Mesodermal cell (in vitro differentiated cells): ENCODE data around the gene PODN.

Experiments used
- H3K27ac ChIP-seq: 2 replicates; pipeline ENCODE4 v1.7.0; 2013; ENCODE audit warnings: mild to moderate bottlenecking, low read depth, low read length, moderate library complexity; ENCODE audit not compliant: severe bottlenecking
- H3K36me3 ChIP-seq: 2 replicates; pipeline ENCODE4 v1.7.1; 2013; ENCODE audit warnings: mild to moderate bottlenecking, low read length, moderate library complexity; ENCODE audit not compliant: control insufficient read depth, insufficient read depth
- H3K4me1 ChIP-seq: one replicate; pipeline ENCODE4 v1.7.1; 2013; ENCODE audit warnings: mild to moderate bottlenecking, low read length; ENCODE audit not compliant: insufficient read depth, control insufficient read depth, poor library complexity, severe bottlenecking
- H3K4me3 ChIP-seq: 2 replicates; pipeline ENCODE4 v1.7.0; 2013; ENCODE audit warnings: low read length, control low read depth, mild to moderate bottlenecking; ENCODE audit not compliant: insufficient read depth, poor library complexity, severe bottlenecking; ENCODE audit errors: extremely low read depth
- H3K9me3 ChIP-seq: 2 replicates; pipeline ENCODE4 v1.7.1; 2013; ENCODE audit warnings: mild to moderate bottlenecking, low read length, moderate library complexity; ENCODE audit not compliant: control insufficient read depth
- WGBS, 2 experiments: methylation state at CpG; one replicate each; pipeline ENCODE4 v1.1.5; 2013; ENCODE audit warnings: missing lambda C conversion rate in 2 of 2; ENCODE audit not compliant: insufficient coverage in 2 of 2; 5-methylcytosine and 5-hydroxymethylcytosine counted together

PODN gene

GRCh38 chr1:53026254-53026653 is 35.8 kb upstream of the PODN start:
- H3K9me3 ChIP-seq: no peaks in the 10 kb centered on the region

DNA sequence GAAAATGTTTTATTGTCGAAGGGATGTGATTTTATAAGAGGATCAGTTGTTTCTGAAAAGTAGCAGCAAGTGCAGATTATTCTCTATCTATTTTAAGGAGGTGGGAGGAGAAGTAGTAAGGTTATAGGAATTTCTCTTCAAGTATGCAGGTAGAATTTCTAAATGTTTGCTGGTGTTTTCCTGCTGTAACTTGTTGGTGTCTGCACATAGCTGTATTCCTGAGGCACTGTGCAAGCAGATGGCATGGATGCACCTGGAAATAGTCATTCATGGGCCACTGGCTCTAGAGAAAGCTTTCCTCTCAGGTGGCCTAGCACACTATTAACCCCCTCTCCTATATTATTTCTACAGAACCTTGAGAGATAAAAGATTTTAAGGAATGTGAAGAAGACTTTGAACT is 30.3 kb upstream of the PODN start:
- H3K27ac ChIP-seq: no peak overlapping the region
- H3K4me3 ChIP-seq: no peak overlapping the region
- H3K9me3 ChIP-seq: peaks cover 3% of the 10 kb centered on the region
- WGBS, 2 experiments: 100% methylated on average over 1 of the region's 1 CpG; no CpG with 5 or more reads in 1 of the 2 experiments
- peaks cover 14% of the 10 kb centered on the region for H3K36me3 ChIP-seq
- no peaks in the 10 kb centered on the region for H3K4me1 ChIP-seq

More at GRCh38 chr1:53026254-53026653, 35.8 kb upstream of the PODN start:
- Histone ChIP-seq H3K4me3 (no peak overlapping the region), H3K27ac (no peak overlapping the region), H3K36me3 (peaks cover 11% of the 10 kb centered on the region), H3K4me1 (peaks cover 6% of the 10 kb centered on the region)
- 67 to 87% methylated on average over 1 to 2 of the region's 2 CpGs for WGBS, 2 experiments

GRCh38 chr1:53037159-53037558 is 24.9 kb upstream of the PODN start:
- no peak overlapping the region for H3K27ac ChIP-seq
- no peak overlapping the region for H3K4me3 ChIP-seq
- peaks cover 3% of the 10 kb centered on the region for H3K9me3 ChIP-seq
- 80 to 100% methylated on average over 1 to 2 of the region's 4 CpGs for WGBS, 2 experiments
- H3K36me3 ChIP-seq: peaks cover 18% of the 10 kb centered on the region
- H3K4me1 ChIP-seq: no peaks in the 10 kb centered on the region

DNA sequence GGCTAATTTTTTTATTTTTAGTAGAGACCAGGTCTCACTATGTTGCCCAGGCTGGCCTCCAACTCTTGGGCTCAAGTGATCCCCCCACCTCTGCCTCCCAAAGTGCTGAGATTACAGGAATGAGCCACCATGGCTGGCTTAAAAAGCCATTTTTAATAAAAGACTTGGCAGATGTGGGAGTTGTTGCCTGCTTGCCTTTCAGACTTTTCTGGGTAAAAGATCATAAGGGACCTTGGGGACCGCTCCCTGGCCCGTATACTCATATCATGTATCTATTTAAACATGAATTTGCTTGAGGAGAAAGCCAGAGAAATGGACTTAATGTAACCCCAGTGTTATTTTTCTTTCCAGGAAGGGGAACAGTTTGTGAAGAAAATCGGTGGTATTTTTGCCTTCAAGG is 23.4 kb upstream of the PODN start:
- peaks cover 4% of the 10 kb centered on the region for H3K4me1 ChIP-seq
- H3K9me3 ChIP-seq: peaks cover 3% of the 10 kb centered on the region
- WGBS, 2 experiments: 85 to 89% methylated on average over 1 of the region's 3 CpGs
- H3K4me3 ChIP-seq: no peak overlapping the region
- no peak overlapping the region for H3K27ac ChIP-seq
- peaks cover 15% of the 10 kb centered on the region for H3K36me3 ChIP-seq

- Histone ChIP-seq H3K4me3 (no peak overlapping the region), H3K27ac (no peak overlapping the region), H3K36me3 (peaks cover 15% of the 10 kb centered on the region), H3K4me1 (peaks cover 23% of the 10 kb centered on the region), H3K9me3 (no peaks in the 10 kb centered on the region)
Observed at GRCh38 chr1:53043271-53043670, 18.7 kb upstream of the PODN start.

- H3K27ac ChIP-seq: no peak overlapping the region
- H3K9me3 ChIP-seq: no peaks in the 10 kb centered on the region
- peaks cover 4% of the 10 kb centered on the region for H3K36me3 ChIP-seq
- H3K4me1 ChIP-seq: peaks cover 35% of the 10 kb centered on the region
- H3K4me3 ChIP-seq: no peak overlapping the region
- 90 to 100% methylated on average over 2 to 3 of the region's 5 CpGs for WGBS, 2 experiments
Observed at GRCh38 chr1:53044926-53045325, 17.1 kb upstream of the PODN start.

DNA sequence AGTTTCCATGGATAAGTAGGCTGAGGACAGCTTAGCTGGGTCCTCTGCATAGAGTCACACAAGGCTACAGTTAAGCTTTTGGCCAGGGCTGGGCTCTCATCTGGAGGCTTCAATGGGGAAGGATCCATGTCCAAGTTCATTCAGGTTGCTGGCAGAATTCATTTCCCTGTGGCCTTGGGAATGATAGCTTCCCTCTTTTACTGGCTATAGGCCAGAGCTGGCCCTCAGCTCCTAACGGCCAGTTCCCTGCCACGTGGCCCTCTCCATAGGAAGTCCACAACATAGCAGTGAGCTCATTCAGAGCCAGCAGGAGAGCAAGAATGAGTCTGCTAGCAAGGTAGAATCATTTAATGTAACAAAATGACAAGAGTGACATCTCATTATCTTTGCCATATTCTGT is 15.1 kb upstream of the PODN start:
- no peak overlapping the region for H3K4me3 ChIP-seq
- H3K9me3 ChIP-seq: no peaks in the 10 kb centered on the region
- 40% methylated on average over 1 of the region's 2 CpGs; no CpG with 5 or more reads in 1 of the 2 experiments for WGBS, 2 experiments
- peaks cover 37% of the 10 kb centered on the region for H3K4me1 ChIP-seq
- no peaks in the 10 kb centered on the region for H3K36me3 ChIP-seq
- H3K27ac ChIP-seq: peak overlapping the region; percentile 71

DNA sequence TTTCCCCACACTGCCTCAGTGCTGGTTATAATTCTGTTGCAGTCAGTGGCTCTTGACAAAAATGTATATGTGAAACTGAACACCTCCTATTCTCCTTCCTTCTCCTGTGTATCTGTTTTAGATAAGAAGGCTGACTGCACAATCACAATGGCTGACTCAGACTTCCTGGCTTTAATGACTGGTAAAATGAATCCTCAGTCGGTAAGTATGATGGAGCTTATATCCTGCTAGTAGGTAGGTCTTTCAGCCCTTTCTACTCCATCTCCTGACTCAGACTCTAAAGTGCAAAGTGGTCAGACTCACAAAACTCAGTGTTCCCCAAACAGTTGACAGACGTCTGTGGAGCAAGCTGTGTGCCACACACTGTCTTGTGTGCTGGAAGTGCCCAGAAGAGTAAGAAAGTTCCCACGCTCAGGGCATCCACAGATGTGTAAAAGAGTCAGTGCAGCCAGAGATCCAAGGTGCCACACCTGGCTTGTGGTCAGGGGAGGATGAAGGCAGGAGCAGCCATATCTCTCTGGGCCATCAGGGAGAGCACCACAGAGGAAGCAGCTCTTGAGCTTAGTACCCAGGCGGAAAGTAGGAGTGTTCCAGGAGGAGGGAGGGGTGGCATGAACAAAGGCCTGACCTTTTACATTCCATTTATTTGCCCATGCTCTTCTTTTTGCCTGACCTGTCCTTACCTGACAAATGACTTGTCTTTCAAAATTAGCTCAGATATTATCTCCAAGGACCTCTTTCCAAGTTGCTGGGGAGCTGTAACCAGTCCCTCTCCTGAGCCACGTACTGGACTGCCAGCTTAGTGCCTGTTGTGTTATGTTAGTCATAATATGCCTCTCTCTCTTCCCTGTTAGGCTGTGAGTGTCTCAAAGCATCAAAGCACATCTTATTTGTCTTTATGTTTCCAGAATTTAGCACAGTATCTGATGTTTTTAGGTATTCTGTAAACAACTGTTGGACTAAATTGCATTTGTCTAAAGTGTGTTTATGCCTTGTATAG is 14.0 kb upstream of the PODN start:
- WGBS, 2 experiments: 92 to 93% methylated on average over 3 of the region's 5 CpGs
- Histone ChIP-seq H3K36me3 (peaks cover under 1% of the 10 kb centered on the region), H3K4me3 (no peak overlapping the region), H3K4me1 (peaks cover 37% of the 10 kb centered on the region), H3K9me3 (no peaks in the 10 kb centered on the region), H3K27ac (peak overlapping the region; percentile 71)

- H3K27ac ChIP-seq: no peak overlapping the region
- peaks cover 9% of the 10 kb centered on the region for H3K36me3 ChIP-seq
- WGBS, 2 experiments: 86 to 90% methylated on average over 1 to 2 of the region's 3 CpGs
- H3K9me3 ChIP-seq: no peaks in the 10 kb centered on the region
- no peak overlapping the region for H3K4me3 ChIP-seq
- H3K4me1 ChIP-seq: peaks cover 32% of the 10 kb centered on the region
Observed at GRCh38 chr1:53048960-53049573, 12.9 kb upstream of the PODN start.

DNA sequence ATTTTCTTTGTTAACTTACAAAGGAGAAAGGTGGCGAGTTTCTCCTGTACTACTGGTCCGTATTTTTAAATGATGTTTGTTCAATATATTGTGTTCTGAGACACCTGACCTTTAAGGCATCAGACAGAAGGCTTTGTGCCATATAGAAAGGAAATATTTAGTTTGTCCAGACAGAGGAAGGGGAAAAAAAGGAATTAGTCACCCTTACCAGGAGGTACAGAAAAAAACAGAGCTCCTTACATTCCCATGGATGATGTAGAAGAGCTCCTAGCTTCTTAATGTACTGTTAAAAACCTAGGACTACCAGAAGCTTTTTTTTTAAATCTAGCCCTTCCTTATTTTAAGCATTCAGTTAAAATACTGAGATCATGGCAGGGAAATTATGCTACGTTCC is 12.4 kb upstream of the PODN start:
- Histone ChIP-seq H3K9me3 (no peaks in the 10 kb centered on the region), H3K4me1 (peaks cover 32% of the 10 kb centered on the region), H3K27ac (no peak overlapping the region), H3K4me3 (no peak overlapping the region), H3K36me3 (peaks cover 9% of the 10 kb centered on the region)
- 94 to 100% methylated on average over 2 of the region's 3 CpGs for WGBS, 2 experiments

DNA sequence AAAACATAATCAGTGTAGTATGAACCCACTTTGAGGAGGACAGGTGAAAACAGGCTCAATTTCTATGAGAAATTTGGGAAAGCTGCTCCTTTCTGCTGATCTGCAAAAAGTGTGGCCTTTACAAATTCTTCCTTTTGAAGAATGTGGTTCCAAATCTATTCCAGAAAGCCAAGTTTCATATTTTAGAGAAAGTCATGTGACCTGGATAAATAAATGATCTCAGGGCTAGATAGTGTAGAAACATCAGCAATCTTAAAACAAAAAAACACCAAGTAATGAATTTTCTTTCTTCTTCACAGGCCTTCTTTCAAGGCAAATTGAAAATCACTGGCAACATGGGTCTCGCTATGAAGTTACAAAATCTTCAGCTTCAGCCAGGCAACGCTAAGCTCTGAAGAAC is 11.7 kb upstream of the PODN start:
- H3K27ac ChIP-seq: no peak overlapping the region
- H3K36me3 ChIP-seq: peaks cover 9% of the 10 kb centered on the region
- H3K4me1 ChIP-seq: peaks cover 32% of the 10 kb centered on the region
- no peak overlapping the region for H3K4me3 ChIP-seq
- no peaks in the 10 kb centered on the region for H3K9me3 ChIP-seq
- WGBS, 2 experiments: 100% methylated on average over 1 of the region's 2 CpGs; no CpG with 5 or more reads in 1 of the 2 experiments
